H1 (cell line): ENCODE results near the gene ZNF44. TPM values are rescaled to one million over a fixed set of nuclear protein-coding genes. Genes with fewer than 3 reads are reported as not detected.

Source experiments
- CTCF ChIA-PET: fragments of 300-600 bp; sonication (Branson Sonifier 250); formaldehyde crosslinking; loops from one replicate; lab custom pipeline; 2021; ENCODE audit not compliant: partially characterized antibody; lab: Charles Lee
- POLR2A ChIA-PET: fragments of 300-600 bp; sonication (Branson Sonifier 250); formaldehyde crosslinking; loops from one replicate; lab custom pipeline; 2021; ENCODE audit warnings: inconsistent platforms; ENCODE audit not compliant: partially characterized antibody; lab: Charles Lee
- DNase-seq, 2 experiments: peaks; one replicate each; pipeline versions ENCODE4 v3.0.0 to v3.0.0-alpha.2; 2010 to 2022; ENCODE audit warnings: low spot score in 2 of 2, low read depth in 1 of 2, mixed read lengths in 1 of 2
- FAIRE-seq: peaks from 2 replicates; lab custom pipeline; 2011; peaks lifted over from hg19 to GRCh38; lab: Jason Lieb, UNC
- H2AFZ ChIP-seq: 2 replicates; pipeline ENCODE4 v1.8.1; 2012; ENCODE audit warnings: low read length, inconsistent platforms
- H2AK5ac ChIP-seq: 2 replicates; pipeline ENCODE4 v1.6.1; 2013; ENCODE audit warnings: low read depth, low read length
- H2BK120ac ChIP-seq: replicated peaks from 2 replicates; pipeline ENCODE3; 2013; ENCODE audit warnings: low read depth, low read length, inconsistent platforms
- H2BK12ac ChIP-seq: 2 replicates; pipeline ENCODE4 v1.6.1; 2013; ENCODE audit warnings: low read depth, low read length
- H2BK15ac ChIP-seq: 2 replicates; pipeline ENCODE4 v1.6.1; 2013; ENCODE audit warnings: low read length
- H2BK20ac ChIP-seq: 2 replicates; pipeline ENCODE4 v1.6.1; 2013; ENCODE audit warnings: low read length
- H2BK5ac ChIP-seq: 2 replicates; pipeline ENCODE4 v1.6.1; 2013; ENCODE audit warnings: low read depth, low read length
- H3K14ac ChIP-seq: 2 replicates; pipeline ENCODE4 v1.6.1; 2013; ENCODE audit warnings: inconsistent platforms; ENCODE audit not compliant: insufficient read length
- H3K18ac ChIP-seq: 2 replicates; pipeline ENCODE4 v1.6.1; 2013; ENCODE audit warnings: low read length; ENCODE audit errors: extremely low read depth
- H3K23ac ChIP-seq: 2 replicates; pipeline ENCODE4 v1.6.1; 2013; ENCODE audit warnings: inconsistent platforms; ENCODE audit not compliant: insufficient read length
- H3K23me2 ChIP-seq: 2 replicates; pipeline ENCODE4 v1.6.1; 2013; ENCODE audit warnings: low read depth, low read length
- H3K27ac ChIP-seq: 2 replicates; pipeline ENCODE4 v1.6.1; 2011; ENCODE audit warnings: low read depth, low read length, inconsistent platforms
- H3K27me3 ChIP-seq, 4 experiments: replicated peaks in 1 of 4; 1 replicate in 1 of 4; 2 replicates in 3 of 4; pipeline versions ENCODE4 v1.6.1 to v1.8.1; 2011 to 2013; ENCODE audit warnings: low read length in 3 of 4, mild to moderate bottlenecking in 3 of 4, inconsistent platforms in 2 of 4, mixed read lengths in 2 of 4, moderate library complexity in 1 of 4; ENCODE audit not compliant: control insufficient read depth in 3 of 4, insufficient read depth in 3 of 4; ENCODE audit errors: extremely low read depth in 1 of 4
- H3K36me3 ChIP-seq, 4 experiments: 2 replicates each; pipeline versions ENCODE4 v1.6.1 to v1.8.1; 2011 to 2013; ENCODE audit warnings: mild to moderate bottlenecking in 4 of 4, low read length in 3 of 4, moderate library complexity in 2 of 4, control low read depth in 1 of 4, inconsistent platforms in 1 of 4; ENCODE audit not compliant: insufficient read depth in 4 of 4, control insufficient read depth in 2 of 4
- H3K4ac ChIP-seq: replicated peaks from 2 replicates; pipeline ENCODE3; 2013; ENCODE audit warnings: low read length, low read depth, mixed read lengths, inconsistent platforms; ENCODE audit not compliant: insufficient read length
- H3K4me1 ChIP-seq, 4 experiments: replicated peaks in 1 of 4; 1 replicate in 1 of 4; 2 replicates in 3 of 4; pipeline versions ENCODE4 v1.6.1 to v1.8.1; 2011 to 2013; ENCODE audit warnings: low read length in 3 of 4, inconsistent platforms in 2 of 4, mixed read lengths in 1 of 4; ENCODE audit not compliant: insufficient read depth in 4 of 4, control insufficient read depth in 3 of 4
- H3K4me2 ChIP-seq, 2 experiments: 2 replicates each; pipeline versions ENCODE4 v1.6.1 to v1.8.1; 2011 to 2013; ENCODE audit warnings: low read depth in 2 of 2, low read length in 2 of 2, control low read depth in 1 of 2, inconsistent platforms in 1 of 2, mild to moderate bottlenecking in 1 of 2; ENCODE audit not compliant: insufficient read depth in 1 of 2
- H3K4me3 ChIP-seq, 4 experiments: fragments of 200-600, 300-600 bp in 1 of 4; sonication (generic), shearing (Covaris generic), sonication (Bioruptor Twin) in 1 of 4; 2 replicates each; pipeline versions ENCODE4 v1.5.1 to v1.8.1; 2011 to 2016; ENCODE audit warnings: low read length in 4 of 4, low read depth in 3 of 4, control low read depth in 2 of 4, inconsistent platforms in 2 of 4, mild to moderate bottlenecking in 2 of 4, mixed read lengths in 1 of 4, moderate library complexity in 1 of 4; ENCODE audit not compliant: insufficient read depth in 2 of 4; ENCODE audit errors: extremely low read depth in 1 of 4
- H3K56ac ChIP-seq: replicated peaks from 2 replicates; pipeline ENCODE3; 2013; ENCODE audit warnings: low read depth, mild to moderate bottlenecking, mixed read lengths, low read length, inconsistent platforms; ENCODE audit not compliant: insufficient read length
- H3K79me1 ChIP-seq: 2 replicates; pipeline ENCODE4 v1.6.1; 2013; ENCODE audit warnings: low read depth, low read length, control low read depth
- H3K79me2 ChIP-seq, 2 experiments: 2 replicates each; pipeline versions ENCODE4 v1.6.1 to v1.8.1; 2012 to 2013; ENCODE audit warnings: low read length in 2 of 2, mild to moderate bottlenecking in 2 of 2, inconsistent platforms in 1 of 2; ENCODE audit not compliant: insufficient read depth in 2 of 2, control insufficient read depth in 1 of 2
- H3K9ac ChIP-seq, 4 experiments: replicated peaks in 1 of 4; 1 replicate in 1 of 4; 2 replicates in 3 of 4; pipeline versions ENCODE4 v1.6.1 to v1.8.1; 2011 to 2013; ENCODE audit warnings: low read depth in 3 of 4, low read length in 3 of 4, control low read depth in 2 of 4, mild to moderate bottlenecking in 2 of 4, moderate library complexity in 2 of 4, inconsistent platforms in 1 of 4; ENCODE audit errors: extremely low read depth in 1 of 4
- H3K9me3 ChIP-seq, 2 experiments: 2 replicates each; pipeline versions ENCODE4 v1.6.1 to v1.8.1; 2012 to 2013; ENCODE audit warnings: mild to moderate bottlenecking in 2 of 2, moderate library complexity in 2 of 2, control low read depth in 1 of 2, inconsistent platforms in 1 of 2, low read depth in 1 of 2, low read length in 1 of 2, mixed read lengths in 1 of 2; ENCODE audit not compliant: insufficient read depth in 2 of 2
- H4K20me1 ChIP-seq, 2 experiments: replicated peaks in 1 of 2; 2 replicates each; pipeline versions ENCODE3 to v1.8.1; 2011 to 2013; ENCODE audit warnings: inconsistent platforms in 2 of 2, low read length in 2 of 2, mild to moderate bottlenecking in 1 of 2; ENCODE audit not compliant: insufficient read depth in 2 of 2, control insufficient read depth in 1 of 2
- H4K5ac ChIP-seq: 2 replicates; pipeline ENCODE4 v1.6.1; 2013; ENCODE audit warnings: low read length, low read depth, mixed read lengths, inconsistent platforms; ENCODE audit not compliant: insufficient read length
- H4K8ac ChIP-seq: 2 replicates; pipeline ENCODE4 v1.8.0; 2013; ENCODE audit warnings: mild to moderate bottlenecking, moderate library complexity, low read length, inconsistent platforms; ENCODE audit not compliant: insufficient read depth; ENCODE audit errors: extremely low read depth
- H4K91ac ChIP-seq: replicated peaks from 2 replicates; pipeline ENCODE3; 2013; ENCODE audit warnings: low read length, mixed read lengths, inconsistent platforms; ENCODE audit not compliant: insufficient read length
- ASH2L ChIP-seq: fragments of 200-600, 300-600 bp; sonication (generic); IDR thresholded peaks from one replicate; pipeline ENCODE4 v1.7.1; 2017; ENCODE audit warnings: low read length
- ATF3 ChIP-seq: IDR thresholded peaks from 2 replicates; pipeline ENCODE4 v1.6.1; 2011; ENCODE audit warnings: low read depth, mild to moderate bottlenecking, low read length; ENCODE audit not compliant: insufficient read depth
- BRCA1 ChIP-seq: IDR thresholded peaks from 2 replicates; pipeline ENCODE4 v1.6.1; 2012; ENCODE audit warnings: low read depth, low read length, improper control_type of control experiment
- CTBP2 ChIP-seq: IDR thresholded peaks from 2 replicates; pipeline ENCODE4 v1.7.0; 2011; ENCODE audit warnings: borderline replicate concordance, mild to moderate bottlenecking, moderate library complexity, mixed read lengths, low read length; ENCODE audit not compliant: insufficient read depth, insufficient read length
- EGR1 ChIP-seq: IDR thresholded peaks from 2 replicates; pipeline ENCODE4 v1.6.1; 2011; ENCODE audit warnings: low read depth, low read length, borderline replicate concordance
- EP300 ChIP-seq, 2 experiments: IDR thresholded peaks; 1 replicate in 1 of 2; 2 replicates in 1 of 2; pipeline ENCODE4 v1.6.1; 2011 to 2012; ENCODE audit warnings: low read depth in 2 of 2, low read length in 2 of 2, mild to moderate bottlenecking in 2 of 2, borderline replicate concordance in 1 of 2, inconsistent platforms in 1 of 2, moderate library complexity in 1 of 2
- GABPA ChIP-seq: IDR thresholded peaks from 2 replicates; pipeline ENCODE4 v1.6.1; 2011; ENCODE audit warnings: mild to moderate bottlenecking, low read length, moderate library complexity, borderline replicate concordance; ENCODE audit not compliant: insufficient read depth
- MAX ChIP-seq: IDR thresholded peaks from 2 replicates; pipeline ENCODE4 v1.6.1; 2012; ENCODE audit warnings: inconsistent platforms
- NRF1 ChIP-seq: IDR thresholded peaks from 2 replicates; pipeline ENCODE4 v1.6.1; 2011; ENCODE audit warnings: mild to moderate bottlenecking, low read depth, low read length, improper control_type of control experiment
- POLR2AphosphoS5 ChIP-seq: IDR thresholded peaks from 2 replicates; pipeline ENCODE4 v1.6.1; 2011; ENCODE audit warnings: low read depth, low read length
- POU5F1 ChIP-seq: IDR thresholded peaks from 2 replicates; pipeline ENCODE4 v1.6.1; 2011; ENCODE audit warnings: low read depth, mild to moderate bottlenecking, low read length, moderate library complexity
- SIRT6 ChIP-seq: IDR thresholded peaks from one replicate; pipeline ENCODE4 v1.7.1; 2012; ENCODE audit warnings: low read length, inconsistent platforms
- YY1 ChIP-seq: IDR thresholded peaks from 2 replicates; pipeline ENCODE4 v1.6.1; 2011; ENCODE audit warnings: low read depth, mild to moderate bottlenecking, low read length
- WGBS, 2 experiments: shearing (Covaris generic) in 1 of 2; methylation state at CpG; one replicate each; pipeline versions ENCODE4 v1.1.6 to v1.1.7; 2013 to 2015; ENCODE audit warnings: low lambda C conversion rate in 2 of 2, mixed read lengths in 2 of 2, inconsistent platforms in 1 of 2, low coverage in 1 of 2, missing lambda C conversion rate in 1 of 2; ENCODE audit not compliant: insufficient replicate concordance in 2 of 2, insufficient coverage in 1 of 2, insufficient read length in 1 of 2; ENCODE audit errors: extremely low coverage in 1 of 2, missing lambda C conversion rate in 1 of 2; 5-methylcytosine and 5-hydroxymethylcytosine counted together
- polyA plus RNA-seq, 7 experiments: library from polyadenylated mRNA; depleted of rRNA in 3 of 7; stranded (reverse) in 5 of 7; unstranded in 2 of 7; fragments of >200 nt in 5 of 7; fragments of 200-250 nt in 2 of 7; gene quantifications; 1 replicate in 5 of 7; 2 replicates in 1 of 7; 4 replicates in 1 of 7; pipeline versions ENCODE4 v1.2.1 to v1.2.3, GENCODE V29; 2011 to 2013; ENCODE audit warnings: missing spikeins in 2 of 7, mixed read lengths in 2 of 7
- total RNA-seq: library from RNA; stranded (reverse); fragmentation: NEBNext Ultra II Directional; extraction: Animal tissue kit (Norgen Biotek cat#: 25700); gene quantifications from 2 replicates; pipeline ENCODE4 v1.2.1, GENCODE V29; 2021

ZNF44 gene
- total and polyA plus RNA-seq, 2 of the 8 experiments (the other 6 are each of a cell fraction or from before 2014, with no cell fraction given), result 1.3 to 2.8 TPM

DNA sequence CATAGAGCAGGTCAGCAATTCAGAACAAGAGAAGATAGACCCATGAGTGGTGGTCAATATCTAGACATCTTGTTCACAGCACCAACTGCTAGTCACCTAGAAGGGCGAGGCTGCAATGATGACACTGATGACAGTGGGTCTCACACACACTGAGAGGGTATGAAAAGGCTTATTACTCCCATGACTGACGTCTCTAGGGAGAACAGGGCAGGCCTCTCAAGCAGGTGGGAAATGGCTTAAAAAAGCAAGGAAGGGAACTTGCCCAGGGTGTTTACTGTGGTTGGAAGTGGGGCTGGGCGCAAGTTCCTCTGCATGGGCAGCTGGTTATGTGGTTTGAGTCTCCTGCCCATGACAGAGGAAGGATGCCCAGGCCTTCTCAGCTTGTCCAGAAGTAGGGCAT is 33.8 kb downstream of the ZNF44 start:
- Histone ChIP-seq H3K9ac (no peak overlapping the region), H3K79me2 (no peaks in the 10 kb centered on the region), H3K79me1 (no peaks in the 10 kb centered on the region), H4K5ac (no peak overlapping the region), H3K56ac (no peak overlapping the region), H2BK15ac (no peak overlapping the region), H3K27me3 (no peaks in the 10 kb centered on the region), H2BK20ac (no peak overlapping the region), H2BK12ac (no peak overlapping the region), H3K27ac (no peak overlapping the region), H4K91ac (no peak overlapping the region), H3K4me2 (no peak overlapping the region), H2BK120ac (no peak overlapping the region), H3K23ac (no peak overlapping the region), H3K4ac (no peak overlapping the region), H3K9me3 (peaks cover 21 to 64% of the 10 kb centered on the region in 2 experiments), H3K4me1 (no peaks in the 10 kb centered on the region), H2AFZ (no peak overlapping the region), H3K14ac (no peak overlapping the region), H3K18ac (no peak overlapping the region), H3K36me3 (0 out of 8 replicates have a peak, but pooled peaks cover 0 to under 1% (median 0%) of the 10 kb centered on the region in 4 experiments), H2BK5ac (no peak overlapping the region), H4K8ac (no peak overlapping the region), H4K20me1 (no peaks in the 10 kb centered on the region), H3K4me3 (no peak overlapping the region), H2AK5ac (no peak overlapping the region), H3K23me2 (no peaks in the 10 kb centered on the region)
- ChIA-PET CTCF (no interaction called here), POLR2A (interaction anchor here (0.7 kb wide), 1 partner anchor 171 kb away, joined by 3 read pairs; no protein-coding TSS in a partner anchor)
- WGBS, 2 experiments, result 88% methylated on average over 3 of the region's 3 CpGs; no CpG with 5 or more reads in 1 of the 2 experiments
- no peak for TF ChIP-seq POU5F1
- TF ChIP-seq EGR1, result no peak
- TF ChIP-seq ASH2L, result no peak
- no peak for TF ChIP-seq MAX
- TF ChIP-seq GABPA, result no peak
- TF ChIP-seq ATF3, result no peak
- TF ChIP-seq SIRT6, result no peak
- TF ChIP-seq POLR2AphosphoS5, result no peak
- TF ChIP-seq EP300 (IDR thresholded peaks at IDR 0.05; ENCODE audit: borderline replicate concordance in 1 of 2, low read depth in 2 of 2, low read length in 2 of 2), result no peak
- no peak for TF ChIP-seq BRCA1
- no peak for TF ChIP-seq YY1
- no peak for TF ChIP-seq CTBP2
- no peak for TF ChIP-seq NRF1
- DNase-seq, result no peak
- no peak for FAIRE-seq
